ENCODE data around the gene CPA3. TPM values are rescaled to one million over a fixed set of nuclear protein-coding genes. Genes with fewer than 3 reads are reported as not detected.

CPA3 gene
- total and polyA plus RNA-seq, 2 of the 13 experiments (the other 11 are each of a cell fraction or from before 2014, with no cell fraction given), result not detected

- intact Hi-C loops (cut with micrococcal nuclease; ENCODE audit: unreplicated experiment) (no loop called here), in situ Hi-C loops (cut with HindIII; ENCODE audit: extremely low pct_ligation_motif_present, low pct_unique_long_range_greater_than_20kb) (loop anchor here (5.0 kb wide), 1 partner anchor 83 kb away; no protein-coding TSS in a partner anchor)
- ChIA-PET POLR2A (no interaction called here), CTCF (ENCODE audit: low intra/inter-chr PET ratio, low total read pairs) (no interaction called here)
- Histone ChIP-seq H3K36me3 (replicated peaks in 1 of 2; ENCODE audit: control insufficient read depth in 1 of 2, insufficient read depth in 2 of 2, low read length in 2 of 2) (no peaks in the 10 kb centered on the region), H3K4me2 (ENCODE audit: low read depth, low read length) (no peak overlapping the region), H3K4me3 (replicated peaks in 1 of 3; ENCODE audit: insufficient read depth in 1 of 3, low read depth in 2 of 3, low read length in 3 of 3) (no peak overlapping the region), H3K9me3 (ENCODE audit: low read length) (no peaks in the 10 kb centered on the region), H3K79me2 (ENCODE audit: insufficient read depth, low read length) (no peaks in the 10 kb centered on the region), H2AFZ (ENCODE audit: low read length) (no peak overlapping the region), H4K20me1 (ENCODE audit: insufficient read depth, low read length) (no peaks in the 10 kb centered on the region), H3K4me1 (ENCODE audit: insufficient read depth, low read length) (no peaks in the 10 kb centered on the region), H3K27me3 (ENCODE audit: control insufficient read depth in 1 of 2, insufficient read depth in 2 of 2, low read length in 2 of 2) (no peaks in the 10 kb centered on the region; a peak in 1 of 5 replicates), H3K9ac (ENCODE audit: insufficient read depth, low read depth, low read length) (no peak overlapping the region), H3K27ac (ENCODE audit: extremely low read length, insufficient read depth, low read length) (no peak overlapping the region)
- ATAC-seq, result no peak
- no peak for TF ChIP-seq MEF2D (CRISPR knock-in tag; IDR thresholded peaks at IDR 0.05)
- DNase-seq (ENCODE audit: low spot score), result no peak
- FAIRE-seq, result no peak
- 4% methylated on average over 5 of the region's 5 CpGs for WGBS (ENCODE audit: low lambda C conversion rate)
- no TSS peak for BruUV-seq (replicated peaks)
Observed at GRCh38 chr3:148863814-148864213, 1.3 kb upstream of the CPA3 start.

GRCh38 chr3:148866261-148866660 is 1.2 kb downstream of the CPA3 start:
- Histone ChIP-seq H3K9ac (ENCODE audit: insufficient read depth, low read depth, low read length) (no peak overlapping the region), H2AFZ (ENCODE audit: low read length) (no peak overlapping the region), H3K27ac (ENCODE audit: extremely low read length, insufficient read depth, low read length) (no peak overlapping the region), H3K36me3 (replicated peaks in 1 of 2; ENCODE audit: control insufficient read depth in 1 of 2, insufficient read depth in 2 of 2, low read length in 2 of 2) (no peaks in the 10 kb centered on the region), H3K4me2 (ENCODE audit: low read depth, low read length) (no peak overlapping the region), H3K79me2 (ENCODE audit: insufficient read depth, low read length) (no peaks in the 10 kb centered on the region), H3K4me3 (replicated peaks in 1 of 3; ENCODE audit: insufficient read depth in 1 of 3, low read depth in 2 of 3, low read length in 3 of 3) (no peak overlapping the region), H4K20me1 (ENCODE audit: insufficient read depth, low read length) (no peaks in the 10 kb centered on the region), H3K9me3 (ENCODE audit: low read length) (no peaks in the 10 kb centered on the region), H3K4me1 (ENCODE audit: insufficient read depth, low read length) (no peaks in the 10 kb centered on the region), H3K27me3 (ENCODE audit: control insufficient read depth in 1 of 2, insufficient read depth in 2 of 2, low read length in 2 of 2) (no peaks in the 10 kb centered on the region; a peak in 1 of 5 replicates)
- in situ Hi-C loops (cut with HindIII; ENCODE audit: extremely low pct_ligation_motif_present, low pct_unique_long_range_greater_than_20kb), result no loop called here
- no TSS peak for BruUV-seq (replicated peaks)
- intact Hi-C loops (cut with micrococcal nuclease; ENCODE audit: unreplicated experiment), result no loop called here
- no peak for FAIRE-seq
- no peak for ATAC-seq
- DNase-seq (ENCODE audit: low spot score), result no peak
- CTCF ChIA-PET (ENCODE audit: low intra/inter-chr PET ratio, low total read pairs), result no interaction called here
- POLR2A ChIA-PET, result no interaction called here
- 61% methylated on average over 4 of the region's 4 CpGs for WGBS (ENCODE audit: low lambda C conversion rate)
- TF ChIP-seq YEATS2 (CRISPR knock-in tag; IDR thresholded peaks at IDR 0.05; ENCODE audit: borderline replicate concordance) (no peak), PLSCR1 (CRISPR knock-in tag; IDR thresholded peaks at IDR 0.05; ENCODE audit: borderline replicate concordance) (no peak), NBN (conservative IDR thresholded peaks at IDR 0.05) (no peak), TBX2 (CRISPR knock-in tag; IDR thresholded peaks at IDR 0.05; ENCODE audit: borderline replicate concordance) (no peak), ZNF800 (CRISPR knock-in tag; IDR thresholded peaks at IDR 0.05) (no peak), ZNF460 (CRISPR knock-in tag; IDR thresholded peaks at IDR 0.05; ENCODE audit: borderline replicate concordance) (no peak), BRCA1 (CRISPR knock-in tag; IDR thresholded peaks at IDR 0.05) (no peak), DMTF1 (CRISPR knock-in tag; IDR thresholded peaks at IDR 0.05) (no peak), SAFB2 (CRISPR knock-in tag; IDR thresholded peaks at IDR 0.05; ENCODE audit: borderline replicate concordance, low read depth) (no peak), SNAI1 (CRISPR knock-in tag; IDR thresholded peaks at IDR 0.05; ENCODE audit: borderline replicate concordance) (no peak), ZNF749 (CRISPR knock-in tag; IDR thresholded peaks at IDR 0.05; ENCODE audit: borderline replicate concordance) (no peak), CC2D1A (CRISPR knock-in tag; IDR thresholded peaks at IDR 0.05) (no peak), ZNF234 (CRISPR knock-in tag; conservative IDR thresholded peaks at IDR 0.05) (no peak), LCORL (IDR thresholded peaks at IDR 0.05) (no peak), LCORL (CRISPR knock-in tag; IDR thresholded peaks at IDR 0.05) (no peak)

All from HepG2 (cell line).